ENCODE measurements around the gene SLC27A3.

Gene SLC27A3

GRCh38 chr1:153776352-153776751 is 1.1 kb downstream of the SLC27A3 start:
- in situ Hi-C loops (cut with HindIII; ENCODE audit: low sequenced_read_pairs) = no loop called here
- DNase-seq (ENCODE audit: low read depth) = no peak
- TF ChIP-seq, protein P1, sequence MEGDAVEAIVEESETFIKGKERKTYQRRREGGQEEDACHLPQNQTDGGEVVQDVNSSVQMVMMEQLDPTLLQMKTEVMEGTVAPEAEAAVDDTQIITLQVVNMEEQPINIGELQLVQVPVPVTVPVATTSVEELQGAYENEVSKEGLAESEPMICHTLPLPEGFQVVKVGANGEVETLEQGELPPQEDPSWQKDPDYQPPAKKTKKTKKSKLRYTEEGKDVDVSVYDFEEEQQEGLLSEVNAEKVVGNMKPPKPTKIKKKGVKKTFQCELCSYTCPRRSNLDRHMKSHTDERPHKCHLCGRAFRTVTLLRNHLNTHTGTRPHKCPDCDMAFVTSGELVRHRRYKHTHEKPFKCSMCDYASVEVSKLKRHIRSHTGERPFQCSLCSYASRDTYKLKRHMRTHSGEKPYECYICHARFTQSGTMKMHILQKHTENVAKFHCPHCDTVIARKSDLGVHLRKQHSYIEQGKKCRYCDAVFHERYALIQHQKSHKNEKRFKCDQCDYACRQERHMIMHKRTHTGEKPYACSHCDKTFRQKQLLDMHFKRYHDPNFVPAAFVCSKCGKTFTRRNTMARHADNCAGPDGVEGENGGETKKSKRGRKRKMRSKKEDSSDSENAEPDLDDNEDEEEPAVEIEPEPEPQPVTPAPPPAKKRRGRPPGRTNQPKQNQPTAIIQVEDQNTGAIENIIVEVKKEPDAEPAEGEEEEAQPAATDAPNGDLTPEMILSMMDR (IDR thresholded peaks at IDR 0.05; ENCODE audit: low read depth, low read length, missing control alignments) = no peak
- peak overlapping the region; percentile 58 for H3K4me3 ChIP-seq (ENCODE audit: low read depth, low read length)

GRCh38 chr1:153776845-153777370 is 1.7 kb downstream of the SLC27A3 start:
- H3K4me3 ChIP-seq (ENCODE audit: low read depth, low read length) = no peak overlapping the region
- TF ChIP-seq, protein P1 (IDR thresholded peaks at IDR 0.05; ENCODE audit: low read depth, low read length, missing control alignments) = no peak
- DNase-seq (ENCODE audit: low read depth) = no peak
- in situ Hi-C loops (cut with HindIII; ENCODE audit: low sequenced_read_pairs) = no loop called here

DNA sequence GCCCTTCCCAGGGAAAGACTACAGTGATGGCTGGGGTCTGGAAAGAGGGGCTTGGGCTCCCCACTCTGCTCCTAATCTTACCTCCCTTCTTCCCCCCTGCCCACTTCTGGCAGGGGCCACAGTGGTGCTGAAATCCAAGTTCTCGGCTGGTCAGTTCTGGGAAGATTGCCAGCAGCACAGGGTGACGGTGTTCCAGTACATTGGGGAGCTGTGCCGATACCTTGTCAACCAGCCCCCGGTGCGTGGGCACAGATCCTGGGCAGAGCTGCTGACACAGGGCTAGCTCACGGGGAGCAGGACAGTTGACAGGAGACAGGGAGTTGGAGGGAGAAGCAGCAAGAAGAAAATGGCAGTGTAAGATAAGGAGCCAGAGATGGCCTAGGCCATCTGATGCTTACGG is 2.4 kb downstream of the SLC27A3 start:
- H3K4me3 ChIP-seq (ENCODE audit: low read depth, low read length) = no peak overlapping the region
- no peak for DNase-seq (ENCODE audit: low read depth)
- TF ChIP-seq, protein P1 (IDR thresholded peaks at IDR 0.05; ENCODE audit: low read depth, low read length, missing control alignments) = no peak
- in situ Hi-C loops (cut with HindIII; ENCODE audit: low sequenced_read_pairs) = no loop called here

DNA sequence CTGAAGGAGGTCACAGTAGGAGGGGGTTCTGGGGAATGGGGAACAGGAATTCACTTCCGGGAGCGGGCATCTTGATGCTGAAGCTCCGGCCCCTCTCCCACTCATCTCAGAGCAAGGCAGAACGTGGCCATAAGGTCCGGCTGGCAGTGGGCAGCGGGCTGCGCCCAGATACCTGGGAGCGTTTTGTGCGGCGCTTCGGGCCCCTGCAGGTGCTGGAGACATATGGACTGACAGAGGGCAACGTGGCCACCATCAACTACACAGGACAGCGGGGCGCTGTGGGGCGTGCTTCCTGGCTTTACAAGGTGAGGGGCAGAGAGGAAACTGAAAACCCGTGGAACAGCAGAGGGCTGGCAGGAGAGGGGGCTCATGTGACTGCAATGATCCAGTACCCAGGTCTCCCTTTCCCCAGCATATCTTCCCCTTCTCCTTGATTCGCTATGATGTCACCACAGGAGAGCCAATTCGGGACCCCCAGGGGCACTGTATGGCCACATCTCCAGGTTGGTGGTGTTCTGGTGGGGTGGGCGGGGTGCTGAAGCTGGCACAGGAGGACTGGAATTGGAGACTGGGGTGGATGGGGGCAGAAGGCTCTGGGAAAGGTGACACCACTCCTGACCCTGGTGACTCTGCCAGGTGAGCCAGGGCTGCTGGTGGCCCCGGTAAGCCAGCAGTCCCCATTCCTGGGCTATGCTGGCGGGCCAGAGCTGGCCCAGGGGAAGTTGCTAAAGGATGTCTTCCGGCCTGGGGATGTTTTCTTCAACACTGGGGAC is 3.0 kb downstream of the SLC27A3 start:
- DNase-seq (ENCODE audit: low read depth) = no peak
- in situ Hi-C loops (cut with HindIII; ENCODE audit: low sequenced_read_pairs) = no loop called here
- TF ChIP-seq, protein P1 (IDR thresholded peaks at IDR 0.05; ENCODE audit: low read depth, low read length, missing control alignments) = no peak
- H3K4me3 ChIP-seq (ENCODE audit: low read depth, low read length) = no peak overlapping the region

GRCh38 chr1:153778824-153779519 is 3.8 kb downstream of the SLC27A3 start:
- no peak for DNase-seq (ENCODE audit: low read depth)
- in situ Hi-C loops (cut with HindIII; ENCODE audit: low sequenced_read_pairs) = no loop called here
- no peak overlapping the region for H3K4me3 ChIP-seq (ENCODE audit: low read depth, low read length)
- TF ChIP-seq, protein P1 (IDR thresholded peaks at IDR 0.05; ENCODE audit: low read depth, low read length, missing control alignments) = no peak

DNA sequence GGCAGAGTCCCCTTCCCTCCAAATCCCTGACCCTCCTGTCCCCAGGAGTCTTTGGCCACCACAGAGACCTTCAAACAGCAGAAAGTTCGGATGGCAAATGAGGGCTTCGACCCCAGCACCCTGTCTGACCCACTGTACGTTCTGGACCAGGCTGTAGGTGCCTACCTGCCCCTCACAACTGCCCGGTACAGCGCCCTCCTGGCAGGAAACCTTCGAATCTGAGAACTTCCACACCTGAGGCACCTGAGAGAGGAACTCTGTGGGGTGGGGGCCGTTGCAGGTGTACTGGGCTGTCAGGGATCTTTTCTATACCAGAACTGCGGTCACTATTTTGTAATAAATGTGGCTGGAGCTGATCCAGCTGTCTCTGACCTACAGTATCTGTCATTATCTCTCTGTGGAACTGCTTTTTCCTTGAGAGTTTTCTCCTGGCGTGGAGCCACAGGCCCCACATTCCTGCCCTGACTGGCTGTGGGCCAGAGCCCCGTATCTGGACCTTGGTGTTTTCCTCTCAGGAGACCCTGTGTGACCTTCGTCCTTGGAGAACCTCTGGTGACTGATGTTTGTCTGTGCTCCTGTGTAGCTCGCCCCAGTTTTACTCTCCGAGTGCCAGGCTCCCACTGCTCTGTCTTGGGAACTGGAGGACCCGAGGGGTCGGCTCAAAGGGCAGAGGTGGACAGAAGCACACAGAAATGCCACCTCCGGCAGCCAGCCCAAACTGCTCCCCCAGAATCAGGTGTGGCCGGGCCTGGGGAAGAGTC is 4.8 kb downstream of the SLC27A3 start:
- H3K4me3 ChIP-seq (ENCODE audit: low read depth, low read length) = no peak overlapping the region
- TF ChIP-seq, protein P1 (IDR thresholded peaks at IDR 0.05; ENCODE audit: low read depth, low read length, missing control alignments) = no peak
- no peak for DNase-seq (ENCODE audit: low read depth)
- in situ Hi-C loops (cut with HindIII; ENCODE audit: low sequenced_read_pairs) = no loop called here
